NT2/D1 (cell line): Measurements from ENCODE around the gene CROCC.

Experiments
- SUZ12 ChIP-seq: IDR thresholded peaks from 2 replicates; pipeline ENCODE4 v1.6.1; 2011; ENCODE audit not compliant: insufficient read length, insufficient read depth; ENCODE audit errors: extremely low read depth
- YY1 ChIP-seq: IDR thresholded peaks from 2 replicates; pipeline ENCODE4 v1.6.1; 2011; ENCODE audit not compliant: insufficient read length, insufficient read depth
- ZNF274 ChIP-seq: IDR thresholded peaks from 2 replicates; pipeline ENCODE4 v1.6.1; 2011; ENCODE audit warnings: mild to moderate bottlenecking, low read depth, low read length

GRCh38 chr1:16905110-16905867 lies 16.4 kb upstream of the CROCC start:
- no peak for TF ChIP-seq ZNF274
- TF ChIP-seq SUZ12: no peak
- TF ChIP-seq YY1: no peak
